ENCODE data around the gene ARRB1.
A peak's percentile ranks its signal among the peaks of the same experiment; 100 is the strongest.

ARRB1 gene

GRCh38 chr11:75303544-75304224, 47.8 kb downstream of the ARRB1 start:
- no peak for DNase-seq (ENCODE audit: extremely low read depth in 1 of 2, low read depth in 1 of 2)

DNA sequence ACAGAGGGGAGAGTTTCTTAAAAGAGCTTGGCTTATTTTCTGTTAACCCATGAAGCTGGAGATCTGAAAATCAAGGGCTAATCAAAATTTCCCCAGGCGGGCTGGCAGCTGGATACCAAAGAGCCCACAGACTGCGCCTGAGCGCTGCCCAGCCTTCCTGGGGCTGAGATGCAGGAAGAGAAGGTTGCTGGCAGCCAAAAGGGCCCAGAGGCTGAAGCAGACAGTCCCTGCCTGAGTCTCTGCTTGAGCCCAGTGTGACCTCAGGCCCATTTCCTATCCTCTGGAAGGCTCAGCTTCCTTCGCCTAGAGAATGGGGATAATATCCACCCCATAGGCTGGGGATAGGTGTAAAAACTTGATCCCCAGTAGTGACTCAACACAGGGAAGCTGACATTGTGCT, 49.1 kb downstream of the ARRB1 start:
- no peak for DNase-seq (ENCODE audit: extremely low read depth in 1 of 2, low read depth in 1 of 2)

DNA sequence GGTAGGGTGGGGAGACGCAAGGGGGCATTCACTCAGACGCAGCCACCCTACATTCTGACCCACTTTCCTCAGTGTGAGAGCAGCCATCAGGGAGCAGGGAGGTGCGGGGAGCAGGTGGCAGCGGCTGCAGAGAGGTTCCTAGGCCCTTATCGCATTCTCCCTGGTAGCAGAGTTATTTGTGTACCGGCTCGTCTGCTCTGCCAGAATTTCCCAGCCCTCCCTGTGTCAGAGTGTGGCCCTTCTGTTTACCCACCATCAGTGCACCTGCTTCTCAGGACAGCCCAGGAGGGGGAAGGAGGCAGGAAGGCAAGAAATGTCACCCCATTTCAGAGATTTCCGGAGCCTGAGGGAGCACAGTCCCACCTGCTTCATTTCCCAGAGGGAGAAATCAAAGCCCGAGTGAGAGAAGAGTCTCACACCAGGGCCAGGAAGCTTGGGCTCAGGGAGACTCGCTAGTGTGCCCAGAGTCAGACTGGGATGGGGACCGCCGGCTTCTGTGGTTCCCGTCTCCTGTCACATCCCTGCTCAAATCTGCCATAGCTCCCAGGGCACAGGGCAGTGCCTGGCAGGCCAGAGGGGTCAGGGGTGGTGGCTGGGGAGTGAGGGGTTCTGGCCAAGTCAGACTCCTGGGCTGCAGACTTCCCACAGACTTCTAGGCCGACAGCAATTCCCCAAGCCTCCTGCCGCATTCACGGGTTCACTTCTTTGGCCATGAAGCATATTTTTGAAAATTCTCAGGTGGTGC, 49.7 kb downstream of the ARRB1 start:
- no peak for DNase-seq (ENCODE audit: extremely low read depth in 1 of 2, low read depth in 1 of 2)

GRCh38 chr11:75301131-75301530, 50.3 kb downstream of the ARRB1 start:
- no peak for DNase-seq (ENCODE audit: extremely low read depth in 1 of 2, low read depth in 1 of 2)

GRCh38 chr11:75298976-75299260, 52.5 kb downstream of the ARRB1 start:
- no peak for DNase-seq (ENCODE audit: extremely low read depth in 1 of 2, low read depth in 1 of 2)

DNA sequence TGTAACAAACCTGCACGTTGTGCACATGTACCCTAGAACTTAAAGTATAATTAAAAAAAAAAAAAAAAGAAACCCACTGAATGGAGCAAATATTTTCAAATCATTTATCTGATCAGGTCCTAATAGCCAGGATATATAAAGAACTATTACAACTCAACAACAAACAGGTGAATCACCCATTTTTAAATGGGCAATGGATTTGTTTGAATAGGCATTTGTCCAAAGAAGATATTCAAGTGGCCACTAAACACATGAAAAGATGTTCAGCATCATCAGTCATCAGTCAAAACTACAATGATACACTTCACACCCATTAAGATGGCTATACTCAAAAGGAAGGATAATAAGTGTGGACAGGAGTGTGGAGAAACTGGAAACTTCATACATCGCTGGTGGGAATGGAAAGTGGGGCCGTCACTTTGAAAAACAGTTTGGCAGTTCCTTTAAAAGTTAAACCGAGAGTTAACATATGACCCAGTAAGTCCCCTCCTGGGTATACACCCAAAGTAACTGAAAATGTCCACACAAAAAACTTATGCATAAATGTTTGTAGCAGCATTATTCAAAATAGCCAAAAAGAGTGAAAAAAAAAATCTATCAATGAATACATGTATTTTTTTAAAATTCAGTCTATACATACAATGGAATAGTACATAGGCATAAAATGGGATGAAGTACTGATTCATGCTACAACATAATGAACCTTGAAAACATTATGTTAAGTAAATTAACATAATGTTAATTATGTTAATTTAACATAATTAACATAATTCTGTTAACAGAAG, 53.1 kb downstream of the ARRB1 start:
- no peak for DNase-seq (ENCODE audit: extremely low read depth in 1 of 2, low read depth in 1 of 2)

GRCh38 chr11:75293903-75294302, 57.6 kb downstream of the ARRB1 start:
- DNase-seq (ENCODE audit: extremely low read depth in 1 of 2, low read depth in 1 of 2) = no peak

DNA sequence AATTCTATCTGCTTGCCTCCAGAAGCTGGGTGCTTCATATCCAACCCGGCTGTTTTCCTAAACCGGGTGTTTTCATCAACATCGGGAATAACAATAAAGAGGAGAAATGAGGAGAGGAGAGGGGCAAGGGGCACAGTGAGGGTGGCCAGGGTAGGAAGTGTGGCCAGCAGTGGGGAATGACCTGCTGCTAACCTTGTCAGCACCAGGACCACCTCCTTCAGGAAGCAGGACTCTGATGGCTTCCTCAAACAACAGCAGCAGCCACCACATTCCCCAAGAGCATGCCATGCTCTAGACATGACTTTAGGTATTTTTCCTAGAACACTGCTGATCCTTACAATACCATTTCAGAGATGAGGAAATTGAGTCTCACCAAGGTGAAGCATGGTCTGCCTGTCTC, 58.5 kb downstream of the ARRB1 start:
- DNase-seq (ENCODE audit: extremely low read depth in 1 of 2, low read depth in 1 of 2) = no peak

GRCh38 chr11:75291741-75292140, 59.7 kb downstream of the ARRB1 start:
- no peak for DNase-seq (ENCODE audit: extremely low read depth in 1 of 2, low read depth in 1 of 2)

- DNase-seq (ENCODE audit: extremely low read depth in 1 of 2, low read depth in 1 of 2) = no peak
Observed at GRCh38 chr11:75289919-75290318, 61.5 kb downstream of the ARRB1 start.

DNA sequence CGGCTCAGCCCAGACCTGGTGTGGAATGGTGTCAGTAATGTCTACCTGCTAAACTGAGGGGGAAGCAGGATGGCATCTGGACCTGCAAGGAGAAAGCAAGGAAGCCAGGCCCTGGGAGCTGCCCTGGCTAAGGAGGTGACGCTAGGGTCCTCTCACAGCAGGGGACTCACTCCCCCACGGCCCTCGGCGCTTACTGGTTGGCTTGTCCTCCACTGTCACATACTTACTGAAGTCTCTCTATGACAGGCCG, 62.0 kb downstream of the ARRB1 start:
- DNase-seq (ENCODE audit: extremely low read depth in 1 of 2, low read depth in 1 of 2) = no peak

GRCh38 chr11:75287579-75287978, 63.9 kb downstream of the ARRB1 start:
- no peak for DNase-seq (ENCODE audit: extremely low read depth in 1 of 2, low read depth in 1 of 2)

DNA sequence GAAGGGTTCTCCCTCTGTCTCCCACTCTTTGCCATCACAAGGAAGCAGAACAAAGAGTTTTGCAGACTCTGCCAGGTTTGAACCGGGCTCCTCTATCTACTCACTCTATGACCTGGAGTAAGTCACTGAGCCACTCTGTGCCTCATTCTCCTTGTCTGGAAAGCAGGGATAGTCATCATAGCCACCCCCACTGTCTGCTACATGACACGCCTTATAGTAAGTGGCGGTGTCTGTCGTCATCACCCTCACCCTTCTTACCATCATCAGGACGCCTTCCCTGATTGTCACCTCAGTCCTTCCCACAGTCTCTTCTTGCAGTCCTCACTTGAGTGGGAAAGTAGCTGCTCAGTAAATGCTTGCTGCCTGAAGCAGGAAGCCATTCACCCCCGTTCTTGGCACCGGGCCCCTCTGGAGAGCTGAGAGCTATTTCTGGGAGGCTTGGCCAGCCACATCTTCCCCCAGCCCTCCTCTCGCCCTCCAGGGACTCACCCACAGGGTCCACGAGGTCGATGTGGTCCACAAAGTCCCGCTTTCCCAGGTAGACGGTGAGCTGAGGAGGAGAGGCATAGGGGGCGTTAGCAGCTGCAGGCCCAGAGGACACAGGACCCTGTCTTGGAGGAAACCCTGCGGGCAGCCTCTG, 64.5 kb downstream of the ARRB1 start:
- DNase-seq (ENCODE audit: extremely low read depth in 1 of 2, low read depth in 1 of 2) = no peak

GRCh38 chr11:75285776-75286360, 65.6 kb downstream of the ARRB1 start:
- DNase-seq (ENCODE audit: extremely low read depth in 1 of 2, low read depth in 1 of 2) = no peak

GRCh38 chr11:75283391-75283931, 68.0 kb downstream of the ARRB1 start:
- DNase-seq (ENCODE audit: extremely low read depth in 1 of 2, low read depth in 1 of 2) = no peak

DNA sequence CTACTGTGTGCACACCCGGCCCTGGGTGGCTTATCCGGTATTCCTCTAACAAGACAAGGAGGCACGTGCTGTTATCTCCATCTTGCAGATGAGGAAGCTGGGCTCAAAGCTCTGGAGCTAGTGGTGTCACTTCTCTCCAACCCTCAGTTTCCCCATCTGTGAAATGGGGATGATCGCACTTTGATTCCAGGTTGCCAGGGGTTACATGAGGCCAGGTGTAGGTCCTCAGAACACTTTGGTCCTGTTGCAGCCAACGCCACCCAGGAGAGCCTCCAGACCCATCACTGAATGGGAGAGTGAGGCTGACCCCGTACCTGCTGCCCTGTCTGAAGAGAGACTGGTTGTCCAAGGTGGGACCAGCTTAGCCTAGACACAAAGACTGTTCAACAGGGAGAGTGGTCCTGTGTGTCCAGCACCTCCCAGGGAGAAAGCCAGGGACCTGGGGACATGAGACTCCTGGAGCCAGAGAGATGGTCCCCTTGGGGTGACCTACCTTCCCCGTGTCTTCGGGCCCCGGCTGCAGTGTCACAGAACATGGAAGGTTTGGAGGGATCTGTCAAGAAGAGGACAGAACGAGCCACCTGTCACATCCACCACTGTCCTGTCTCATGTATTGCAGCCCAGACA, 69.9 kb downstream of the ARRB1 start:
- no peak for DNase-seq (ENCODE audit: extremely low read depth in 1 of 2, low read depth in 1 of 2)

DNA sequence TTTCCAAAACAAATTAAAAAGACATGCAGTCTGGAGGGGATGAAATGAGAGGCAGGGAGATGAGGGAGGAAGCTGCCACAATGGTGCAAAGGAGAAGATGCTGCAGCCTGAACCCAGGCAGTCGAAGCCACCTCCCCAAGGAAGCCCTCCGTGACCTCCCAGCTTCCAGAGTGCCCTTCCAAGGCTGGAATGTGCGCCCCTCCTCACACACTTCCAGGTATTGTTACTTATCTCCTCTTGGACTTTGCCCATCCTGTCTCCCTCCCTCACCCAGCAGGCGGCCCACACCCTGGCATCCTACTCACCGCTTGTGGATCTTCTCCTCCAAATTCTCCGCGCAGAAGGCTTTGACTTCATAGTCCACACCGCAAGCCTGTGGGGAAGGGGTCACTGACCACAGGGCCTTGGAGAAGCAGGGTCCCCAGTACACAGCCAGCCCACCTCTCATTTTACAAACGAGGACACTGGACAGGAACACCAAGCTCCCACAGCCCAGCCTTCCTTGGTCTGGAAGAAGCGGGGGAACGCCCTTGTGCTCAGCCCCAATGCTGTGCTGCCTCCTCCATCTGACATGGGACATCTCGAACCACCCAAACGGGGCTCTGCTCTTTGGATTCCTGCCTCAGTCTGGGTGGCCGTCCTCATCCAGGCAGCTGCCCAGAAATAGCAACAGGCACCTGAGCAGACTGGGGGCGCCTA, 70.5 kb downstream of the ARRB1 start:
- no peak for DNase-seq (ENCODE audit: extremely low read depth in 1 of 2, low read depth in 1 of 2)

GRCh38 chr11:75280227-75280701, 71.2 kb downstream of the ARRB1 start:
- DNase-seq (ENCODE audit: extremely low read depth in 1 of 2, low read depth in 1 of 2) = peak; percentile 42 to 52

GRCh38 chr11:75279273-75279672, 72.2 kb downstream of the ARRB1 start:
- no peak for DNase-seq (ENCODE audit: extremely low read depth in 1 of 2, low read depth in 1 of 2)

Data from activated CD8-positive, alpha-beta memory T cell treated with anti-CD3 and anti-CD28 coated beads for 1 hour (primary cell).